HG03139 (cell line): ENCODE data around the gene SRXN1.

Experiments used
- ATAC-seq: cut with Tn5 transposase; IDR thresholded peaks from one replicate; pipeline ENCODE4 v1.9.1; 2021; ENCODE audit not compliant: unreplicated experiment

Gene SRXN1

GRCh38 chr20:609371-609964 lies 43.5 kb downstream of the SRXN1 start:
- no peak for ATAC-seq

- no peak for ATAC-seq
Observed at GRCh38 chr20:608970-609369, 44.0 kb downstream of the SRXN1 start.

GRCh38 chr20:607476-607875 lies 45.5 kb downstream of the SRXN1 start:
- ATAC-seq = no peak

GRCh38 chr20:605237-605636 lies 47.8 kb downstream of the SRXN1 start:
- ATAC-seq = no peak

GRCh38 chr20:603116-603640 lies 49.8 kb downstream of the SRXN1 start:
- ATAC-seq = no peak

DNA sequence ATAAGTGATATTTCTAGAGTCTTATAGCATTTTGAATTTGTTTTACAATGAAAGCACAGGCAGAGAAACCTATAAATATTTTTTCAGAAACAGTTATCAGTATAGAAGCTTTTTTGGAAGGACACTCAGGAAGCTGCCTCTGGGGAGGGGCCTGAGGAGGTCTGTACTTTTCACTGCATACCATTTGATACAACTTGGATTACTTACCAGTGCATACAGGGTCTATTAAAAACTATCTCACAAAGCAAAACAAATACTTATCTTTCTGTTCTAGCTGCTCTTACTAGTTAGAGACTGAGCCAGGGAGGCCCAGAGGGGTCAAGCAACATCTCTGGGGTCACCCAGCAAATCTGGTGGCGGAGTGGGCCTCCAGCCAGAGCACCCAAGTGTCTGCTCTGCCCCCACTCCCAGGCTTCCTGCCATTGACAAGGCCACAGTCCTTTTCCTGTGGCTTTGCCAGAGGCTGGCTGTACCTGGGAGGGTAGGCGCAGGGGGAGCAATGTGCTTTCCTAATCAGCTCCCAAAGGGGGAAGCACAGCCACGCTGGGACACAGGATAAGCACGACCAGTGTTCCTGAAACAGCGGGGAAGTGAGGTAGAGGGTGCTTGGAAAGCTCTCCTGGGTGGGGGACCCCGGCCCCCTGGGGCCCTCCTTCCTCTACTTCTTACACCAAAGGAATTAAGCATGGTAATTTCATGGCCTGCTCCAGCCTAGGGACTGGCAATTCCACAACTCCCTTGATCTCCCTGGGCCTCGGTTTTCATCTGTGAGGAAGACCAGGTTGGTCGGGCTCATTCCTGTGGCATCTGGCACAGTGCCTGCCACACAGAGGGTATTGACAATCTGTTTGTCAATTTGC lies 50.7 kb downstream of the SRXN1 start:
- no peak for ATAC-seq

DNA sequence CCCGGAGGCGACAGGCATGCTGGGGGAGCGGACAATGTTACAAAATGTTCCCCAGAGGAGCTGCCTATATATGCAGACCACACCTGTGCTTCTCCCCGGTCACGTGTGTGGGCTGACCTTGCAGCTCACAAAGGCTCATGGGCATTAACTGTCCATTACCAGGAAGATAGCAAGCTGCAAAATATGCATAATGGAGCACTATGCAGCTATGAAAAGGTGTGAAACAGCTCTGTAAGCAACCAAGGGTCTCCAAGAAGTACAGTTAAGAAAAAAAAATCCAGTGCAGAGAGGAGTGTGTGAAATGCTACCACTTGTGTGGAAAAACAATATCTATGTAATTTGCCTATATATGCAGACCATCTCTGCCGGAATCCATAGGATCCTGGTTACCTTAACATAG lies 52.3 kb downstream of the SRXN1 start:
- no peak for ATAC-seq

DNA sequence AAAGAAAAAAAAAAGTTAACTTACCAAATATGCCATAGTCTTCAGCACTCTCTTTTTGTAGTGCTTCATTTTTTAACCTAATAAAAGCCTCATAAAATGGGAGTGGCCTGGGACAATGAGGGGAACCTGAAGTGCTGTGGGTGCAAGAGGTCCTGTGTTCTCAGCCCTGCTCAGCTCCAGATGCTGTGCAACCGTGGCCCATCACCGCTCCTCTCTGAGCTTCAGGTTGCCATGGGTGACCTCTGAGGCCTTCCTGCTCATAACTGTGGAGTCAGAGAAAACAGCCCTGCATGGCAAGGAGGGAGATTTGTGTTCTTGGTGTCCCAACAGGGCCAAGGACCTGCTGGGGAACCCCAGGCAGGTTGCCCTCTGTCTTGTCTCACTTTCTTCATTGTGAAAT lies 52.9 kb downstream of the SRXN1 start:
- ATAC-seq = no peak

- ATAC-seq = no peak
Observed at GRCh38 chr20:598133-598850, 54.7 kb downstream of the SRXN1 start.

GRCh38 chr20:597560-597959 lies 55.4 kb downstream of the SRXN1 start:
- no peak for ATAC-seq
